HCT116 (cell line): Measurements from ENCODE around the gene PPEF1.

Experiments
- CBX3 ChIP-seq: IDR thresholded peaks from 2 replicates; pipeline ENCODE4 v1.6.1; 2012; ENCODE audit warnings: low read depth
- CTCF ChIP-seq, 3 experiments: fragments of 200-600 bp in 1 of 3; sonication (generic) in 1 of 3; IDR thresholded peaks in 2 of 3; conservative IDR thresholded peaks in 1 of 3; 2 replicates each; pipeline ENCODE4 v1.5.1; 2012 to 2017; ENCODE audit warnings: low read depth in 2 of 3, low read length in 2 of 3, antibody characterized with exemption in 1 of 3, borderline replicate concordance in 1 of 3, control low read depth in 1 of 3, mild to moderate bottlenecking in 1 of 3, mixed read lengths in 1 of 3, mixed run types in 1 of 3, moderate library complexity in 1 of 3; ENCODE audit not compliant: insufficient read depth in 1 of 3
- EZH2 ChIP-seq: fragments of 200-600 bp; sonication (generic); IDR thresholded peaks from 2 replicates; pipeline ENCODE4 v1.6.1; 2017; ENCODE audit warnings: antibody characterized with exemption, mixed run types
- POLR2A ChIP-seq: IDR thresholded peaks from 2 replicates; pipeline ENCODE4 v1.7.0; 2011; ENCODE audit warnings: borderline replicate concordance; ENCODE audit not compliant: insufficient read depth, insufficient read length; ENCODE audit errors: extremely low read depth
- POLR2AphosphoS5 ChIP-seq: IDR thresholded peaks from 2 replicates; pipeline ENCODE4 v1.6.1; 2011; ENCODE audit warnings: mild to moderate bottlenecking, low read depth, low read length, moderate library complexity
- REST ChIP-seq: IDR thresholded peaks from 2 replicates; pipeline ENCODE4 v1.6.1; 2012; ENCODE audit warnings: low read depth
- TCF7L2 ChIP-seq: IDR thresholded peaks from 2 replicates; pipeline ENCODE4 v1.7.0; 2011; ENCODE audit warnings: borderline replicate concordance, inconsistent platforms; ENCODE audit not compliant: insufficient read depth, insufficient read length; ENCODE audit errors: extremely low read depth

GRCh38 chrX:18799911-18800310 lies 92.5 kb downstream of the PPEF1 start:
- TF ChIP-seq EZH2 (no peak), POLR2AphosphoS5 (no peak), CTCF (IDR thresholded peaks at IDR 0.05 in 2 of 3, conservative IDR thresholded peaks at IDR 0.05 in 1 of 3; ENCODE audit: borderline replicate concordance in 1 of 3, insufficient read depth in 1 of 3, low read depth in 2 of 3, low read length in 2 of 3) (no peak), TCF7L2 (no peak), POLR2A (no peak), CBX3 (no peak), REST (no peak)
